Measurements from ENCODE around the gene NUDT10.
"Not testable (repeated sequence)": the region's sequence is repeated elsewhere in the genome, so short reads cannot be mapped to it uniquely, and the experiment has no call there.

- not testable (repeated sequence) for TF ChIP-seq FOXP2 (optimal IDR thresholded peaks at IDR 0.05; ENCODE audit: control extremely low read depth, extremely low read length, insufficient read depth); EZH2 (IDR thresholded peaks at IDR 0.05)
Observed at GRCh38 chrX:51332943-51333785, 542 bp downstream of the NUDT10 start.
